GM19455 (cell line): Measurements from ENCODE around the gene ATAD3C.
"Not testable (repeated sequence)": the region's sequence is repeated elsewhere in the genome, so short reads cannot be mapped to it uniquely, and the experiment has no call there.

ENCODE experiments used
- ATAC-seq: cut with Tn5 transposase; IDR thresholded peaks from one replicate; pipeline ENCODE4 v1.9.1; 2021; ENCODE audit not compliant: unreplicated experiment

ATAD3C gene

DNA sequence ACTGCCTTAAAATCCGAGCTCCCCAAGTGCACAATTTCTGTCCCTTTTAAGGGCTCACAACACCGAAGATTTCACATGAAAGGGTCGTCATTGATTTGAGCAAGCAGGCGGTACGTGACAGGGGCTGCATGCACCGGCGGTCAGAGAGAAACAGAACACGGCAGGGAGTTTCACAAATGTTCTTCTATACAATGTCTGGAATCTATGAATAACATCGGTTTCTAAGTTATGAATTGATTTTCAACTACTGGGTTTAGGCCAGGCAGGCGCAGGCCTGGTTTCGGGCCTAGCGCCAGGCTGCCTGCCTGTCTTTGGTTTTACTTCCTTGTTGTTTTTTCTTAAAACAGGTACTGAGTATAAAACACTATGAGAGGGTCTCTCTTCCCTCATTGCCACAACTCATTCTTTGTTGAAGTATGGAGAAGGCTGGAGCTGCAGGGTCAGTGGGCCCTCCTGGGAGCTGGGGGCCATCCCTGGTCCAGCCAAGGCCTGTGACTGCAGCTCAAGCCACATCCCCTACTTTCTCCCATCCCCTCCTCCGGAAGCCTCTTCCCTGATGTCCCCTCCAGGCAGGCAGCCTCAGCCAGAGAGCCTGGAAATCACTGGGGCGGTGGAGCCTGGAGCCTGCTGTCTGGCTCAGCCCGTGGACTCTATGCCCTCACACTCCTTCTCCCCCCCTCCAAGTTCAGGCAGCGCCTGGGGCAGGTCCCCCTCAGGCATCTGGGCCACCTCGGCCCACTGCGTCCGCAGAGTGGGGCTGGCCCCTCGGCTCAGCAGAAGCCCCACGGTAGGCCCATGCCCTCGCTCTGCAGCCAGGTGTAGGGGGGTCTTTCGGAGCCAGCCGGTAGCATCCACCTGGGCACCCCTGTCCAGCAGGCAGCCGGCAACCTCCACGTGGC, 30.8 kb upstream of the ATAD3C start:
- no peak for ATAC-seq

GRCh38 chr1:1419363-1419812, 30.1 kb upstream of the ATAD3C start:
- ATAC-seq: no peak

GRCh38 chr1:1419813-1420653, 29.5 kb upstream of the ATAD3C start:
- no peak for ATAC-seq

DNA sequence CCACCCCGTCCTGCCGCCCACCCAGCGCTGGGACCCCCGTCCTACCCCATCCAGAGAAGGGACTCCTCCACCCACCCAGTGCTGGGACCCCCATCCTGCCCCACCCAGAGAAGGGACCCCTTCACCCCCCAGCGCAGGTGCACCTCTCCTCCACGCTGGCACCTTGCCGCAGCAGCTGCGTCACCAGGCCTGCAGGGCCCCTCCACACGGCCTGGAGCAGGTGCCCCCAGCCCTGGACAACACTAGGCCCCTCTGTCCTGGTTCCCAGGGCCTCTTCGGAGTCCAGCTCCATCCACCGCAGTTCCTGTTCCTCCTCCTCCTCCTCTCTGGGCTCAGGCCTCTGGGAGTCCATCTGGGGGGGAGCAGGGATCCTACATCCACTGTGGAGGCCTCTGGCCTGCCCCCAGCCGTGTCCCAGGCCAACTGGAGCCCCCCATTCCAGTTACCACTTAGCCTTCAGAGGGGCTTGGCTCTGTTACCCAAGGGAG, 28.8 kb upstream of the ATAD3C start:
- ATAC-seq: no peak

- no peak for ATAC-seq
Observed at GRCh38 chr1:1421147-1421906, 28.2 kb upstream of the ATAD3C start, which contains the start of gene ANKRD65. Gene ANKRD65 (minus strand): TSS chr1:1421276. CDS start chr1:1421005, 271 bp downstream.

- ATAC-seq: no peak
Observed at GRCh38 chr1:1421907-1422464, 27.5 kb upstream of the ATAD3C start.

GRCh38 chr1:1422465-1423244, 26.8 kb upstream of the ATAD3C start:
- ATAC-seq: no peak

- no peak for ATAC-seq
Observed at GRCh38 chr1:1423245-1423597, 26.3 kb upstream of the ATAD3C start.

DNA sequence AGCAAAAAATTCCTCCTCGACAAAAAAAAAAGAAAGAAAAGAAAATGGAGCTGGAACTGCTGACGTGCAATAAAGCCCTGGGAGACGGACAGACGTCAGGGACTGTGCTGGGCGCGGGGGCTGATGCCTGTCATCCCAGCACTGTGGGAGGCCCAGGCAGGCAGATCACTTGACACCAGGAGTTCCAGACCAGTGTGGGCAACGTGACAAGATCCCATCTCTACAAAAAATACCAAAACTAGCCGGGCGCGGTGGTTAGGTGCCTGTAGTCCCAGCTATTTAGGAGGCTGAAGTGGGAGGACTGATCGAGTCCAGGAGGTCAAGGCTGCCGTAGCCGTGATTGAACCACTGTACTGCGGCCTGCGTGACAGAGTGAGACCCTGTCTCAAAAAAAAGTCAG, 24.8 kb upstream of the ATAD3C start:
- no peak for ATAC-seq

GRCh38 chr1:1425426-1425752, 24.1 kb upstream of the ATAD3C start:
- no peak for ATAC-seq

DNA sequence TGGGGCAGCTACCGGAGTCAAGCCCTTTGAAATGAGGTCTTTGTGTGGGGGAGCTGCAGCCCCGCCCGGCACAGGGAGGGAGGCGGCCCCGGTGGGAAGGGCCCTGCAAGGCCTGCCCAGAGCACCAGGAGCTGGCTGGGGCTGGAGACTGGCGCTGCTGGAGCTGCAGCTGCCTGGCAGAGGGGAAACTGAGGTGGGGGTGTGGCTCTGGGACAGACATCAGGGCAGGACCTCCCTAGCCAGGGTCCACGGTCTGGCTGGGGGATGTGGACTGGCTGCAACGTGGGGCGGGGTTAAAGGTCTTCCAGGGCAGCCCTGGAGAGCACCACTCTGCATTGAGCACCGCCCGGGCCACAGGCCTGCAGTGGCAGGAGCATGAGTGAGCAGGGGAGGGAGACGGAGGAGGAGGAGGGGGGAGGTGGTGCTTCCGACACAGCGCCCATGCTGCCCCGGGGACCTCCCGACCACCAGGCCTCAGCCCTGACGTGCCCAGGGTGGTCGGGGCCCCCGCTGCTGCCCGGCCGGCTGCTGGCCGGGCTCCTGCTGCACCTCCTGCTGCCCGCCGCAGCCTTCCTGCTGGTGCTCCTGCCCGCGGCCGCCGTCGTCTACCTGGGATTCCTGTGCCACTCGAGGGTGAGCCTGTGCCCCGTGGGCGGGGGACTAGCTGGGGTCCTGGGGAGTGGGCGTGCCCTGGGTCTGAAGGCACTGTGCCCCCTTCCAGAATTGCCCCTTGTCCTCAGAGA, 23.6 kb upstream of the ATAD3C start:
- no peak for ATAC-seq

DNA sequence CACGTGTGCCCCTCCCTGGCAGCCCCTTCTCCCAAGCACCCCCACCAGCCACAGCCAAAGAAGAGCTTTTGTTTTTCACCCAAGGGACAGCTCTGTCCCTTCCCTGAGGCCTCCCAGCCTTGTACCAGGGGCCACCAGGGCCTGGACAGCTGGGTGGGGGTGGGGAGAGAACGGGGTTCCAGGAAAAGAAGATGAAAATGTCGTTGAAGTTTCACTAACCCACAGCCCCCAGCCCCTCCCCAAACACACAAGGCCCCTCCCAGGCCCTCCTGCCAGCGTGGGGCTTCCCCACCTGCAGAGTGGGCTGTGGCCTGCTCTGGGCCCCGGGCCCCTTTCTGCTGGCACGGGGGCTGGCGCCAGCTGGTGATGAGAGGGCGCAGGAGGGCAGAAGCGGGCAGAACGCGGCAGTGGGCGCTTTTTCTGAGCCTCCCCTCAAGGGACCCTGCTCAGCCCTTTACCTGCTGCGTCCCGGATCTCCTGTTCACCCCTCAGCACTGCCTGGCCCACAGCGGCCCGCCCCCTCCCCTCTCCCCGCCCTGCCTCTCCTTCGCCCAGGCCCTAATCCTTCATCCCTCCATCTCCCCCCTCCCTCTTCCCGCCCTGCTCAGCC, 22.9 kb upstream of the ATAD3C start:
- ATAC-seq: no peak

DNA sequence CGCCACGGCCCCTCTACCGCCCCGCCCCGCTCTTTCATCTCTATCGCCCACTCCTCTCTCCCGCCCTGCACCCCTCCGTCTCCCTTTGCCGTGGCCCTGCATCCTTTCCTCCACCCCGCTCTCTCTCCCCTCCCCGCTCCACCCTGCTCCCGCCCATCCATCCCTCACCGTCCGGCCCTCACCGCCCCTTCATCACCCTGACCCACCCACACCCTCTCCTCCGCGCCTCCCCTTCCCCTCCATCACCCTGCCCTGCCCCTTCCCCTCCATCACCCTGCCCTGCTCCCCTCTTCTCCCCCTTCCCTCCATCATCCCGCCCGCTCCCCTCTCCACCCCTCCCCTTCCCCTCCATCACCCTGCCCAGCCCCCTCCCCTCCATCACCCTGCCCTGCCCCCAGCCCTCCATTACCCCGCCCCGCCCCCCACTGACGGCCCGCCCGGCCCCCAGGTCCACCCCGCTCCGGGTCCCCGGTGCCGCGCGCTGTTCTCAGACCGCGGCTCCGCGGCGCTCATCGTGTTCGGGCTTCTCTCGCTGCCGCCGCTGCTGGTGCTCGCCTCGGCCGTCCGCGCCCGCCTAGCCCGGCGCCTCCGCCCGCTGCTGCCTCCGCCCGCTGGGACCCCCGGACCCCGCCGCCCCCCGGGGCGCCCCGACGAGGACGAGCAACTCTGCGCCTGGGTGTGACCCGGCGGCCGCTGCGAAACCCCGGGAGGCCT, 22.2 kb upstream of the ATAD3C start:
- ATAC-seq: no peak

DNA sequence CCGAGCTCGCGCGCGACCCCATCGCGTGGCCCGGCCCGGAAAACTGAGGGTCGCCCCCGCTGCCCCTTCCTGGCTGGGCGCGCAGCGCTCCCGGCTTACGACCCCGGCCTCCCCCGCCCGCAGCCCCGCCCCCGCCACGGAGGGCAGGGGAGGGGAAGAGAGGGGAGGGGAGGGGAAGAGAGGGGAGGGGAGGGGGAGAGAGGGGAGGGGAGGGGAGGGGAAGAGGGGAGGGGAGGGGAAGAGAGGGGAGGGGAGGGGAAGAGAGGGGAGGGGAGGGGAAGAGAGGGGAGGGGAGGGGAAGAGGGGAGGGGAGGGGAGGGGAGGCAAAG, 21.7 kb upstream of the ATAD3C start:
- ATAC-seq: no peak

- no peak for ATAC-seq
Observed at GRCh38 chr1:1428174-1428573, 21.3 kb upstream of the ATAD3C start.

- ATAC-seq: not testable (repeated sequence)
Observed at GRCh38 chr1:1428967-1429366, 20.5 kb upstream of the ATAD3C start.

GRCh38 chr1:1429671-1430073, 19.8 kb upstream of the ATAD3C start:
- no peak for ATAC-seq
